ENCODE data around the gene PNLDC1. TPM values are rescaled to one million over a fixed set of nuclear protein-coding genes. Genes with fewer than 3 reads are reported as not detected.

The PNLDC1 gene
- total RNA-seq, 1 donor from 2014 or later: not detected

- DNase-seq (ENCODE audit: low spot score): peak; percentile 79
Measured at GRCh38 chr6:159817951-159818739, 18.1 kb downstream of the PNLDC1 start.

- DNase-seq (ENCODE audit: low spot score): peak; percentile 65
Measured at GRCh38 chr6:159819098-159819497, 19.0 kb downstream of the PNLDC1 start.

GRCh38 chr6:159819932-159820640, 20.0 kb downstream of the PNLDC1 start:
- peak; percentile 53 for DNase-seq (ENCODE audit: low spot score)

GRCh38 chr6:159821122-159821521, 21.0 kb downstream of the PNLDC1 start:
- DNase-seq (ENCODE audit: low spot score): peak; percentile 81

GRCh38 chr6:159821726-159822125, 21.6 kb downstream of the PNLDC1 start:
- DNase-seq (ENCODE audit: low spot score): no peak

GRCh38 chr6:159823953-159824352, 23.9 kb downstream of the PNLDC1 start:
- peak; percentile 41 for DNase-seq (ENCODE audit: low spot score)

- DNase-seq (ENCODE audit: low spot score): peak; percentile 39
Measured at GRCh38 chr6:159824690-159825089, 24.6 kb downstream of the PNLDC1 start.

- DNase-seq (ENCODE audit: low spot score): peak; percentile 67
Measured at GRCh38 chr6:159826004-159826403, 25.9 kb downstream of the PNLDC1 start.

- DNase-seq (ENCODE audit: low spot score): peak; percentile 60
Measured at GRCh38 chr6:159826968-159827647, 27.0 kb downstream of the PNLDC1 start.

- peak; percentile 55 for DNase-seq (ENCODE audit: low spot score)
Measured at GRCh38 chr6:159828074-159828473, 28.0 kb downstream of the PNLDC1 start.

- no peak for DNase-seq (ENCODE audit: low spot score)
Measured at GRCh38 chr6:159829526-159829925, 29.4 kb downstream of the PNLDC1 start.

- DNase-seq (ENCODE audit: low spot score): no peak
Measured at GRCh38 chr6:159830501-159831372, 30.7 kb downstream of the PNLDC1 start.

- DNase-seq (ENCODE audit: low spot score): no peak
Measured at GRCh38 chr6:159831373-159831679, 31.2 kb downstream of the PNLDC1 start.

- no peak for DNase-seq (ENCODE audit: low spot score)
Measured at GRCh38 chr6:159832946-159833345, 32.9 kb downstream of the PNLDC1 start.

- DNase-seq (ENCODE audit: low spot score): no peak
Measured at GRCh38 chr6:159833556-159833955, 33.5 kb downstream of the PNLDC1 start.

- DNase-seq (ENCODE audit: low spot score): peak; percentile 43
Measured at GRCh38 chr6:159833997-159834603, 34.0 kb downstream of the PNLDC1 start.

GRCh38 chr6:159836718-159837490, 36.8 kb downstream of the PNLDC1 start:
- DNase-seq (ENCODE audit: low spot score): peak; percentile 88

- DNase-seq (ENCODE audit: low spot score): peak; percentile 64
Measured at GRCh38 chr6:159837511-159837910, 37.4 kb downstream of the PNLDC1 start.

GRCh38 chr6:159838020-159838744, 38.1 kb downstream of the PNLDC1 start:
- DNase-seq (ENCODE audit: low spot score): peak; percentile 81

Measured in mesenteric fat pad (tissue), 1 donor.